ENCODE data around the gene KRT25.

DNA sequence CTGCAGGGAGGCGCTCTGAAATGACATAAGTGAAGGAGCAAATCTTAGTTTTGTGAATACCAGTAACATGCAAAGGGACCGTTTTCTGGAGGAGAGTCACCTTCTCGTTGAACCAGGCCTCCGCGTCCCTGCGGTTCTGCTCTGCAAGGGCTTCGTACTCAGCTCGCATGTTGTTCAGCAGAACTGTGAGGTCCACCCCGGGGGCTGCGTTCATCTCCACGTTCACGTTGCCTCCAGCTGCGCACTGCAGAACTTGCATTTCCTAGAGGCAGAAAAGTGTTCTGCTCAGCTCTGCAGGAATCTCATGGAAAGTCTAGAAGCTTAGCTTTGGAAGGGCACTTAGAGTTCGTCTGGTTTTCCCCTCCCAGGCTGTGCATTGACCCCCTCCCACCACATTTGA, 4.1 kb downstream of the KRT25 start:
- TF ChIP-seq CTCF (IDR thresholded peaks at IDR 0.05), result no peak
- TF ChIP-seq JUN (IDR thresholded peaks at IDR 0.05), result no peak
- TF ChIP-seq ZSCAN20 (CRISPR knock-in tag; IDR thresholded peaks at IDR 0.05), result no peak
- TF ChIP-seq EHMT2 (IDR thresholded peaks at IDR 0.05; ENCODE audit: low read depth), result no peak
- no peak for TF ChIP-seq POLR2A (IDR thresholded peaks at IDR 0.05; ENCODE audit: low read length)
- TF ChIP-seq, protein P1, sequence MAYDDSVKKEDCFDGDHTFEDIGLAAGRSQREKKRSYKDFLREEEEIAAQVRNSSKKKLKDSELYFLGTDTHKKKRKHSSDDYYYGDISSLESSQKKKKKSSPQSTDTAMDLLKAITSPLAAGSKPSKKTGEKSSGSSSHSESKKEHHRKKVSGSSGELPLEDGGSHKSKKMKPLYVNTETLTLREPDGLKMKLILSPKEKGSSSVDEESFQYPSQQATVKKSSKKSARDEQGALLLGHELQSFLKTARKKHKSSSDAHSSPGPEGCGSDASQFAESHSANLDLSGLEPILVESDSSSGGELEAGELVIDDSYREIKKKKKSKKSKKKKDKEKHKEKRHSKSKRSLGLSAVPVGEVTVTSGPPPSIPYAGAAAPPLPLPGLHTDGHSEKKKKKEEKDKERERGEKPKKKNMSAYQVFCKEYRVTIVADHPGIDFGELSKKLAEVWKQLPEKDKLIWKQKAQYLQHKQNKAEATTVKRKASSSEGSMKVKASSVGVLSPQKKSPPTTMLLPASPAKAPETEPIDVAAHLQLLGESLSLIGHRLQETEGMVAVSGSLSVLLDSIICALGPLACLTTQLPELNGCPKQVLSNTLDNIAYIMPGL (CRISPR knock-in tag; IDR thresholded peaks at IDR 0.05; ENCODE audit: borderline replicate concordance), result no peak
- TF ChIP-seq MYC (IDR thresholded peaks at IDR 0.05; ENCODE audit: borderline replicate concordance, low read length), result no peak
- no peak for TF ChIP-seq JUNB (IDR thresholded peaks at IDR 0.05)
- TF ChIP-seq FOSL2 (IDR thresholded peaks at IDR 0.05), result no peak
- TF ChIP-seq FOSL2 (CRISPR knock-in tag; IDR thresholded peaks at IDR 0.05), result no peak
- TF ChIP-seq BHLHE40 (IDR thresholded peaks at IDR 0.05; ENCODE audit: low read depth, low read length), result no peak
- TF ChIP-seq CEBPB (IDR thresholded peaks at IDR 0.05), result no peak
- TF ChIP-seq, protein P2, sequence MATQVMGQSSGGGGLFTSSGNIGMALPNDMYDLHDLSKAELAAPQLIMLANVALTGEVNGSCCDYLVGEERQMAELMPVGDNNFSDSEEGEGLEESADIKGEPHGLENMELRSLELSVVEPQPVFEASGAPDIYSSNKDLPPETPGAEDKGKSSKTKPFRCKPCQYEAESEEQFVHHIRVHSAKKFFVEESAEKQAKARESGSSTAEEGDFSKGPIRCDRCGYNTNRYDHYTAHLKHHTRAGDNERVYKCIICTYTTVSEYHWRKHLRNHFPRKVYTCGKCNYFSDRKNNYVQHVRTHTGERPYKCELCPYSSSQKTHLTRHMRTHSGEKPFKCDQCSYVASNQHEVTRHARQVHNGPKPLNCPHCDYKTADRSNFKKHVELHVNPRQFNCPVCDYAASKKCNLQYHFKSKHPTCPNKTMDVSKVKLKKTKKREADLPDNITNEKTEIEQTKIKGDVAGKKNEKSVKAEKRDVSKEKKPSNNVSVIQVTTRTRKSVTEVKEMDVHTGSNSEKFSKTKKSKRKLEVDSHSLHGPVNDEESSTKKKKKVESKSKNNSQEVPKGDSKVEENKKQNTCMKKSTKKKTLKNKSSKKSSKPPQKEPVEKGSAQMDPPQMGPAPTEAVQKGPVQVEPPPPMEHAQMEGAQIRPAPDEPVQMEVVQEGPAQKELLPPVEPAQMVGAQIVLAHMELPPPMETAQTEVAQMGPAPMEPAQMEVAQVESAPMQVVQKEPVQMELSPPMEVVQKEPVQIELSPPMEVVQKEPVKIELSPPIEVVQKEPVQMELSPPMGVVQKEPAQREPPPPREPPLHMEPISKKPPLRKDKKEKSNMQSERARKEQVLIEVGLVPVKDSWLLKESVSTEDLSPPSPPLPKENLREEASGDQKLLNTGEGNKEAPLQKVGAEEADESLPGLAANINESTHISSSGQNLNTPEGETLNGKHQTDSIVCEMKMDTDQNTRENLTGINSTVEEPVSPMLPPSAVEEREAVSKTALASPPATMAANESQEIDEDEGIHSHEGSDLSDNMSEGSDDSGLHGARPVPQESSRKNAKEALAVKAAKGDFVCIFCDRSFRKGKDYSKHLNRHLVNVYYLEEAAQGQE (IDR thresholded peaks at IDR 0.05), result no peak
- TF ChIP-seq CHD2 (IDR thresholded peaks at IDR 0.05; ENCODE audit: low read length, partially characterized antibody), result no peak

Measured in A549 (cell line).